HEK293 (cell line): Measurements from ENCODE around the gene IL17REL.

ENCODE experiments used
- GFI1B ChIP-seq: fragments of 450-650 bp; formaldehyde crosslinking; IDR thresholded peaks from 2 replicates; pipeline ENCODE4 v1.5.1; 2016; ENCODE audit warnings: missing biosample characterization, missing genetic modification characterization
- IKZF3 ChIP-seq: fragments of 450-650 bp; IDR thresholded peaks from 2 replicates; pipeline ENCODE4 v1.5.0; 2018; ENCODE audit warnings: missing biosample characterization, mild to moderate bottlenecking, missing genetic modification characterization, moderate library complexity
- MYNN ChIP-seq: fragments of 450-650 bp; formaldehyde crosslinking; IDR thresholded peaks from 2 replicates; pipeline ENCODE4 v1.5.1; 2016; ENCODE audit warnings: missing biosample characterization, missing genetic modification characterization, borderline replicate concordance
- RBAK ChIP-seq: fragments of 450-650 bp; formaldehyde crosslinking; IDR thresholded peaks from 2 replicates; pipeline ENCODE4 v1.5.1; 2016; ENCODE audit warnings: missing biosample characterization, missing genetic modification characterization
- TRIM28 ChIP-seq: IDR thresholded peaks from 2 replicates; pipeline ENCODE4 v1.6.1; 2011; ENCODE audit warnings: low read length, control low read depth, borderline replicate concordance
- YY1 ChIP-seq: fragments of 450-650 bp; formaldehyde crosslinking; IDR thresholded peaks from 2 replicates; pipeline ENCODE4 v1.5.1; 2018; ENCODE audit warnings: missing biosample characterization, missing genetic modification characterization
- ZEB2 ChIP-seq: fragments of 450-650 bp; formaldehyde crosslinking; IDR thresholded peaks from 2 replicates; pipeline ENCODE4 v1.5.1; 2016; ENCODE audit warnings: missing biosample characterization, missing genetic modification characterization
- ZNF132 ChIP-seq: fragments of 450-650 bp; formaldehyde crosslinking; IDR thresholded peaks from 2 replicates; pipeline ENCODE4 v1.5.1; 2017; ENCODE audit warnings: missing biosample characterization, missing genetic modification characterization, borderline replicate concordance
- ZNF138 ChIP-seq: fragments of 450-650 bp; formaldehyde crosslinking; IDR thresholded peaks from 2 replicates; pipeline ENCODE4 v1.5.1; 2016; ENCODE audit warnings: missing biosample characterization, missing genetic modification characterization, borderline replicate concordance
- ZNF184 ChIP-seq: fragments of 450-650 bp; IDR thresholded peaks from 2 replicates; pipeline ENCODE4 v1.5.1; 2018; ENCODE audit warnings: missing biosample characterization, mild to moderate bottlenecking, missing genetic modification characterization
- ZNF202 ChIP-seq: fragments of 450-650 bp; formaldehyde crosslinking; IDR thresholded peaks from 2 replicates; pipeline ENCODE4 v1.5.1; 2016; ENCODE audit warnings: missing biosample characterization, missing genetic modification characterization, borderline replicate concordance
- ZNF248 ChIP-seq: fragments of 450-650 bp; formaldehyde crosslinking; IDR thresholded peaks from 2 replicates; pipeline ENCODE4 v1.5.1; 2017; ENCODE audit warnings: missing biosample characterization, missing genetic modification characterization
- ZNF350 ChIP-seq: fragments of 450-650 bp; formaldehyde crosslinking; IDR thresholded peaks from 2 replicates; pipeline ENCODE4 v1.5.0; 2017; ENCODE audit warnings: missing biosample characterization, mild to moderate bottlenecking, missing genetic modification characterization
- ZNF544 ChIP-seq: fragments of 450-650 bp; formaldehyde crosslinking; IDR thresholded peaks from 2 replicates; pipeline ENCODE4 v1.5.0; 2017; ENCODE audit warnings: missing biosample characterization, missing genetic modification characterization
- ZNF561 ChIP-seq: fragments of 450-650 bp; IDR thresholded peaks from 2 replicates; pipeline ENCODE4 v1.5.1; 2018; ENCODE audit warnings: missing biosample characterization, missing genetic modification characterization, borderline replicate concordance
- ZNF677 ChIP-seq: fragments of 450-650 bp; IDR thresholded peaks from 2 replicates; pipeline ENCODE4 v1.5.0; 2018; ENCODE audit warnings: missing biosample characterization, mild to moderate bottlenecking, missing genetic modification characterization, moderate library complexity
- ZNF777 ChIP-seq: fragments of 450-650 bp; formaldehyde crosslinking; IDR thresholded peaks from 2 replicates; pipeline ENCODE4 v1.5.1; 2017; ENCODE audit warnings: missing biosample characterization, missing genetic modification characterization, borderline replicate concordance
- ZSCAN30 ChIP-seq: fragments of 450-650 bp; IDR thresholded peaks from 2 replicates; pipeline ENCODE4 v1.5.1; 2018; ENCODE audit warnings: missing biosample characterization, mild to moderate bottlenecking, missing genetic modification characterization, moderate library complexity
- TF ChIP-seq, protein P1 (sequence below): sonication (generic); formaldehyde crosslinking; IDR thresholded peaks from 2 replicates; pipeline ENCODE4 v1.8.1; 2022; ENCODE audit warnings: mild to moderate bottlenecking, moderate library complexity, missing genetic modification reagents
- TF ChIP-seq, protein P2 (sequence below): fragments of 450-650 bp; formaldehyde crosslinking; IDR thresholded peaks from 2 replicates; pipeline ENCODE4 v1.5.1; 2016; ENCODE audit warnings: missing biosample characterization, missing genetic modification characterization, borderline replicate concordance
- TF ChIP-seq, protein P3 (sequence below): fragments of 450-650 bp; formaldehyde crosslinking; IDR thresholded peaks from 2 replicates; pipeline ENCODE4 v1.5.1; 2016; ENCODE audit warnings: missing biosample characterization, missing genetic modification characterization
- TF ChIP-seq, protein P4 (sequence below): fragments of 450-650 bp; formaldehyde crosslinking; IDR thresholded peaks from 2 replicates; pipeline ENCODE4 v1.5.1; 2016; ENCODE audit warnings: missing biosample characterization, missing genetic modification characterization
- TF ChIP-seq, protein P5 (sequence below): fragments of 450-650 bp; formaldehyde crosslinking; IDR thresholded peaks from 2 replicates; pipeline ENCODE4 v1.5.1; 2016; ENCODE audit warnings: missing biosample characterization, missing genetic modification characterization
- TF ChIP-seq, protein P6 (sequence below): fragments of 450-650 bp; formaldehyde crosslinking; IDR thresholded peaks from 2 replicates; pipeline ENCODE4 v1.5.1; 2016; ENCODE audit warnings: missing biosample characterization, missing genetic modification characterization, borderline replicate concordance

Gene IL17REL

DNA sequence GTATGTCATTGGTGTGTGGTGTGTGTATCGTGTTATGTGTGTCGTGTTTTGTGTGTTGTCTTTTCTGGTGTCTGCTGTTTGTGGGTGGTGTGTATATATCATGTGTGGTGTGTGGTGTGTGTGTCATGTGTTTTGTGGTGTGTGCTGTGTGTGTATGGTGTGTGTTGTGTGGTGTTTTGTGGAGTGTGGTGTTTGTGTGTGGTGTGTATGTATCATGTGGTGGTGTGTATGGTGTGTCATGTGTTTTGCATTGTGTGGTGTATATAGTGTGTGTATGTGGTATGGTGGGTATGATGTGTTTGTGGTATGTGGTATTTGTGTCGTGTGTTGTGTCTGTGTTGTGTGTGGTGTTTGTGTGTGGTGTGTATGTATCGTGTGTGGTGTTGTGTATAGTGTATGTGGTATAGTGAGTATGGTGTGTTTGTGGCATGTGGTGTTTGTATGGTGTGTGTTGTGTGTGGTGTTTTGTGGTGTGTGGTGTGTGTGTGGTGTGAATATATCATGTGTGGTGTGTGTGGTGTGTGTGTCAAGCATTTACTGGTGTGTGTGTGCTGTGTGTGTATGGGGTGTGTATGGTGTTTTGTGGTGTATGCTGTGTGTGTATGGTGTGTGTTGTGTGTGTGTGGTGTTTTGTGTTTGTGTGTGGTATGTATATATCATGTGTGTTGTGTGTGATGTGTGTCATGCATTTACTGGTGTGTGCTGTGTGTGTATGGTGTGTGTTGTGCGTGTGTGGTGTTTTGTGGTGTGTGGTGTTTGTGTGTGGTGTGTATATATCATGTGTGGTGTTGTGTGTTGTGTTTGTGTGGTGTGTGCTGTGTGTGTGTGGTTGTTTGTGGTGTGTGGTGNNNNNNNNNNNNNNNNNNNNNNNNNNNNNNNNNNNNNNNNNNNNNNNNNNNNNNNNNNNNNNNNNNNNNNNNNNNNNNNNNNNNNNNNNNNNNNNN is 39.3 kb downstream of the IL17REL start (continued):
- TF ChIP-seq, protein P1, sequence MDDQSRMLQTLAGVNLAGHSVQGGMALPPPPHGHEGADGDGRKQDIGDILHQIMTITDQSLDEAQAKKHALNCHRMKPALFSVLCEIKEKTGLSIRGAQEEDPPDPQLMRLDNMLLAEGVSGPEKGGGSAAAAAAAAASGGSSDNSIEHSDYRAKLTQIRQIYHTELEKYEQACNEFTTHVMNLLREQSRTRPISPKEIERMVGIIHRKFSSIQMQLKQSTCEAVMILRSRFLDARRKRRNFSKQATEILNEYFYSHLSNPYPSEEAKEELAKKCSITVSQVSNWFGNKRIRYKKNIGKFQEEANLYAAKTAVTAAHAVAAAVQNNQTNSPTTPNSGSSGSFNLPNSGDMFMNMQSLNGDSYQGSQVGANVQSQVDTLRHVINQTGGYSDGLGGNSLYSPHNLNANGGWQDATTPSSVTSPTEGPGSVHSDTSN (CRISPR knock-in tag), result no peak
- TF ChIP-seq MYNN (no peak), ZEB2 (tag by site-specific recombination) (no peak), ZNF202 (tag by site-specific recombination) (no peak), ZNF138 (tag by site-specific recombination) (no peak), TRIM28 (no peak), ZNF777 (tag by site-specific recombination) (no peak), IKZF3 (tag by site-specific recombination) (no peak), GFI1B (tag by site-specific recombination) (no peak), ZNF544 (tag by site-specific recombination) (no peak; the same call in 1 of the 2 replicates), ZNF561 (no peak), YY1 (tag by site-specific recombination) (no peak), ZNF132 (tag by site-specific recombination) (no peak), ZSCAN30 (tag by site-specific recombination) (no peak), ZNF184 (no peak), ZNF248 (tag by site-specific recombination) (no peak; the same call in 1 of the 2 replicates), ZNF350 (tag by site-specific recombination) (no peak), RBAK (tag by site-specific recombination) (no peak), ZNF677 (tag by site-specific recombination) (no peak)
- TF ChIP-seq, protein P2, sequence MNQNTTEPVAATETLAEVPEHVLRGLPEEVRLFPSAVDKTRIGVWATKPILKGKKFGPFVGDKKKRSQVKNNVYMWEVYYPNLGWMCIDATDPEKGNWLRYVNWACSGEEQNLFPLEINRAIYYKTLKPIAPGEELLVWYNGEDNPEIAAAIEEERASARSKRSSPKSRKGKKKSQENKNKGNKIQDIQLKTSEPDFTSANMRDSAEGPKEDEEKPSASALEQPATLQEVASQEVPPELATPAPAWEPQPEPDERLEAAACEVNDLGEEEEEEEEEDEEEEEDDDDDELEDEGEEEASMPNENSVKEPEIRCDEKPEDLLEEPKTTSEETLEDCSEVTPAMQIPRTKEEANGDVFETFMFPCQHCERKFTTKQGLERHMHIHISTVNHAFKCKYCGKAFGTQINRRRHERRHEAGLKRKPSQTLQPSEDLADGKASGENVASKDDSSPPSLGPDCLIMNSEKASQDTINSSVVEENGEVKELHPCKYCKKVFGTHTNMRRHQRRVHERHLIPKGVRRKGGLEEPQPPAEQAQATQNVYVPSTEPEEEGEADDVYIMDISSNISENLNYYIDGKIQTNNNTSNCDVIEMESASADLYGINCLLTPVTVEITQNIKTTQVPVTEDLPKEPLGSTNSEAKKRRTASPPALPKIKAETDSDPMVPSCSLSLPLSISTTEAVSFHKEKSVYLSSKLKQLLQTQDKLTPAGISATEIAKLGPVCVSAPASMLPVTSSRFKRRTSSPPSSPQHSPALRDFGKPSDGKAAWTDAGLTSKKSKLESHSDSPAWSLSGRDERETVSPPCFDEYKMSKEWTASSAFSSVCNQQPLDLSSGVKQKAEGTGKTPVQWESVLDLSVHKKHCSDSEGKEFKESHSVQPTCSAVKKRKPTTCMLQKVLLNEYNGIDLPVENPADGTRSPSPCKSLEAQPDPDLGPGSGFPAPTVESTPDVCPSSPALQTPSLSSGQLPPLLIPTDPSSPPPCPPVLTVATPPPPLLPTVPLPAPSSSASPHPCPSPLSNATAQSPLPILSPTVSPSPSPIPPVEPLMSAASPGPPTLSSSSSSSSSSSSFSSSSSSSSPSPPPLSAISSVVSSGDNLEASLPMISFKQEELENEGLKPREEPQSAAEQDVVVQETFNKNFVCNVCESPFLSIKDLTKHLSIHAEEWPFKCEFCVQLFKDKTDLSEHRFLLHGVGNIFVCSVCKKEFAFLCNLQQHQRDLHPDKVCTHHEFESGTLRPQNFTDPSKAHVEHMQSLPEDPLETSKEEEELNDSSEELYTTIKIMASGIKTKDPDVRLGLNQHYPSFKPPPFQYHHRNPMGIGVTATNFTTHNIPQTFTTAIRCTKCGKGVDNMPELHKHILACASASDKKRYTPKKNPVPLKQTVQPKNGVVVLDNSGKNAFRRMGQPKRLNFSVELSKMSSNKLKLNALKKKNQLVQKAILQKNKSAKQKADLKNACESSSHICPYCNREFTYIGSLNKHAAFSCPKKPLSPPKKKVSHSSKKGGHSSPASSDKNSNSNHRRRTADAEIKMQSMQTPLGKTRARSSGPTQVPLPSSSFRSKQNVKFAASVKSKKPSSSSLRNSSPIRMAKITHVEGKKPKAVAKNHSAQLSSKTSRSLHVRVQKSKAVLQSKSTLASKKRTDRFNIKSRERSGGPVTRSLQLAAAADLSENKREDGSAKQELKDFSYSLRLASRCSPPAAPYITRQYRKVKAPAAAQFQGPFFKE, result no peak
- TF ChIP-seq, protein P3, sequence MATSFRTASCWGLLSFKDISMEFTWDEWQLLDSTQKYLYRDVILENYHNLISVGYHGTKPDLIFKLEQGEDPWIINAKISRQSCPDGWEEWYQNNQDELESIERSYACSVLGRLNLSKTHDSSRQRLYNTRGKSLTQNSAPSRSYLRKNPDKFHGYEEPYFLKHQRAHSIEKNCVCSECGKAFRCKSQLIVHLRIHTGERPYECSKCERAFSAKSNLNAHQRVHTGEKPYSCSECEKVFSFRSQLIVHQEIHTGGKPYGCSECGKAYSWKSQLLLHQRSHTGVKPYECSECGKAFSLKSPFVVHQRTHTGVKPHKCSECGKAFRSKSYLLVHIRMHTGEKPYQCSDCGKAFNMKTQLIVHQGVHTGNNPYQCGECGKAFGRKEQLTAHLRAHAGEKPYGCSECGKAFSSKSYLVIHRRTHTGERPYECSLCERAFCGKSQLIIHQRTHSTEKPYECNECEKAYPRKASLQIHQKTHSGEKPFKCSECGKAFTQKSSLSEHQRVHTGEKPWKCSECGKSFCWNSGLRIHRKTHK (tag by site-specific recombination), result no peak
- TF ChIP-seq, protein P4, sequence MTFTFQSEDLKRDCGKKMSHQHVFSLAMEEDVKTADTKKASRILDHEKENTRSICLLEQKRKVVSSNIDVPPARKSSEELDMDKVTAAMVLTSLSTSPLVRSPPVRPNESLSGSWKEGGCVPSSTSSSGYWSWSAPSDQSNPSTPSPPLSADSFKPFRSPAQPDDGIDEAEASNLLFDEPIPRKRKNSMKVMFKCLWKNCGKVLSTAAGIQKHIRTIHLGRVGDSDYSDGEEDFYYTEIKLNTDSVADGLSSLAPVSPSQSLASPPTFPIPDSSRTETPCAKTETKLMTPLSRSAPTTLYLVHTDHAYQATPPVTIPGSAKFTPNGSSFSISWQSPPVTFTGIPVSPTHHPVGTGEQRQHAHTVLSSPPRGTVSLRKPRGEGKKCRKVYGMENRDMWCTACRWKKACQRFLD (tag by site-specific recombination), result no peak
- TF ChIP-seq, protein P5, sequence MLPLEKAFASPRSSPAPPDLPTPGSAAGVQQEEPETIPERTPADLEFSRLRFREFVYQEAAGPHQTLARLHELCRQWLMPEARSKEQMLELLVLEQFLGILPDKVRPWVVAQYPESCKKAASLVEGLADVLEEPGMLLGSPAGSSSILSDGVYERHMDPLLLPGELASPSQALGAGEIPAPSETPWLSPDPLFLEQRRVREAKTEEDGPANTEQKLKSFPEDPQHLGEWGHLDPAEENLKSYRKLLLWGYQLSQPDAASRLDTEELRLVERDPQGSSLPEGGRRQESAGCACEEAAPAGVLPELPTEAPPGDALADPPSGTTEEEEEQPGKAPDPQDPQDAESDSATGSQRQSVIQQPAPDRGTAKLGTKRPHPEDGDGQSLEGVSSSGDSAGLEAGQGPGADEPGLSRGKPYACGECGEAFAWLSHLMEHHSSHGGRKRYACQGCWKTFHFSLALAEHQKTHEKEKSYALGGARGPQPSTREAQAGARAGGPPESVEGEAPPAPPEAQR (tag by site-specific recombination), result no peak
- TF ChIP-seq, protein P6, sequence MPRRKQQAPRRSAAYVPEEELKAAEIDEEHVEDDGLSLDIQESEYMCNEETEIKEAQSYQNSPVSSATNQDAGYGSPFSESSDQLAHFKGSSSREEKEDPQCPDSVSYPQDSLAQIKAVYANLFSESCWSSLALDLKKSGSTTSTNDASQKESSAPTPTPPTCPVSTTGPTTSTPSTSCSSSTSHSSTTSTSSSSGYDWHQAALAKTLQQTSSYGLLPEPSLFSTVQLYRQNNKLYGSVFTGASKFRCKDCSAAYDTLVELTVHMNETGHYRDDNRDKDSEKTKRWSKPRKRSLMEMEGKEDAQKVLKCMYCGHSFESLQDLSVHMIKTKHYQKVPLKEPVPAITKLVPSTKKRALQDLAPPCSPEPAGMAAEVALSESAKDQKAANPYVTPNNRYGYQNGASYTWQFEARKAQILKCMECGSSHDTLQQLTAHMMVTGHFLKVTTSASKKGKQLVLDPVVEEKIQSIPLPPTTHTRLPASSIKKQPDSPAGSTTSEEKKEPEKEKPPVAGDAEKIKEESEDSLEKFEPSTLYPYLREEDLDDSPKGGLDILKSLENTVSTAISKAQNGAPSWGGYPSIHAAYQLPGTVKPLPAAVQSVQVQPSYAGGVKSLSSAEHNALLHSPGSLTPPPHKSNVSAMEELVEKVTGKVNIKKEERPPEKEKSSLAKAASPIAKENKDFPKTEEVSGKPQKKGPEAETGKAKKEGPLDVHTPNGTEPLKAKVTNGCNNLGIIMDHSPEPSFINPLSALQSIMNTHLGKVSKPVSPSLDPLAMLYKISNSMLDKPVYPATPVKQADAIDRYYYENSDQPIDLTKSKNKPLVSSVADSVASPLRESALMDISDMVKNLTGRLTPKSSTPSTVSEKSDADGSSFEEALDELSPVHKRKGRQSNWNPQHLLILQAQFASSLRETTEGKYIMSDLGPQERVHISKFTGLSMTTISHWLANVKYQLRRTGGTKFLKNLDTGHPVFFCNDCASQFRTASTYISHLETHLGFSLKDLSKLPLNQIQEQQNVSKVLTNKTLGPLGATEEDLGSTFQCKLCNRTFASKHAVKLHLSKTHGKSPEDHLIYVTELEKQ (tag by site-specific recombination), result no peak
